PFSK-1 (cell line): ENCODE measurements around the gene RCOR3.

Experiments
- FOXP2 ChIP-seq: optimal IDR thresholded peaks from 2 replicates; pipeline ENCODE3; 2011; ENCODE audit warnings: borderline replicate concordance, control low read depth, inconsistent platforms; ENCODE audit not compliant: insufficient read depth; ENCODE audit errors: extremely low read length, extremely low read depth
- POLR2AphosphoS5 ChIP-seq: IDR thresholded peaks from 2 replicates; pipeline ENCODE4 v1.6.1; 2012; ENCODE audit warnings: low read depth, mild to moderate bottlenecking, control low read depth, low read length, moderate library complexity
- REST ChIP-seq, 2 experiments: IDR thresholded peaks; 2 replicates each; pipeline versions ENCODE4 v1.6.1 to v1.8.0; 2011 to 2012; ENCODE audit warnings: low read depth in 2 of 2, low read length in 2 of 2, control low read depth in 1 of 2, inconsistent platforms in 1 of 2, mild to moderate bottlenecking in 1 of 2, moderate library complexity in 1 of 2; ENCODE audit not compliant: insufficient read depth in 1 of 2
- SIN3A ChIP-seq: IDR thresholded peaks from 2 replicates; pipeline ENCODE4 v1.6.1; 2012; ENCODE audit warnings: mild to moderate bottlenecking, low read length, moderate library complexity, borderline replicate concordance; ENCODE audit not compliant: insufficient read depth
- TAF1 ChIP-seq: IDR thresholded peaks from 2 replicates; pipeline ENCODE4 v1.6.1; 2012; ENCODE audit warnings: low read length, control low read depth, borderline replicate concordance; ENCODE audit not compliant: insufficient read depth

- TF ChIP-seq REST (IDR thresholded peaks at IDR 0.05; ENCODE audit: insufficient read depth in 1 of 2, low read depth in 2 of 2, low read length in 2 of 2) (no peak), TAF1 (no peak), SIN3A (no peak), POLR2AphosphoS5 (no peak), FOXP2 (no peak)
Measured at GRCh38 chr1:211305044-211305443, 45.9 kb downstream of the RCOR3 start.
